Measurements from ENCODE around the gene TNFRSF6B.
"Not testable (repeated sequence)": the region's sequence is repeated elsewhere in the genome, so short reads cannot be mapped to it uniquely, and the experiment has no call there.

The TNFRSF6B gene

GRCh38 chr20:63708301-63709148 is 12.1 kb downstream of the TNFRSF6B start:
- TF ChIP-seq ZFX (IDR thresholded peaks at IDR 0.05; ENCODE audit: borderline replicate concordance) (no peak), CTCF (IDR thresholded peaks at IDR 0.05) (no peak)
- peak overlapping the region; percentile 88 for H3K27ac ChIP-seq

- H3K27ac ChIP-seq, result no peak overlapping the region
- TF ChIP-seq ZFX (IDR thresholded peaks at IDR 0.05; ENCODE audit: borderline replicate concordance) (no peak), CTCF (IDR thresholded peaks at IDR 0.05) (no peak)
Measured at GRCh38 chr20:63709149-63709527, 12.7 kb downstream of the TNFRSF6B start.

- no peak overlapping the region for H3K27ac ChIP-seq
- TF ChIP-seq CTCF (IDR thresholded peaks at IDR 0.05), result no peak
- TF ChIP-seq ZFX (IDR thresholded peaks at IDR 0.05; ENCODE audit: borderline replicate concordance), result no peak
Measured at GRCh38 chr20:63711085-63711645, 14.7 kb downstream of the TNFRSF6B start.

GRCh38 chr20:63712191-63712590 is 15.7 kb downstream of the TNFRSF6B start:
- H3K27ac ChIP-seq, result no peak overlapping the region
- TF ChIP-seq ZFX (IDR thresholded peaks at IDR 0.05; ENCODE audit: borderline replicate concordance) (no peak), CTCF (IDR thresholded peaks at IDR 0.05) (no peak)

- TF ChIP-seq CTCF (IDR thresholded peaks at IDR 0.05) (no peak), ZFX (IDR thresholded peaks at IDR 0.05; ENCODE audit: borderline replicate concordance) (no peak)
- H3K27ac ChIP-seq, result no peak overlapping the region
Measured at GRCh38 chr20:63714858-63715257, 18.4 kb downstream of the TNFRSF6B start.

- H3K27ac ChIP-seq, result no peak overlapping the region
- TF ChIP-seq ZFX (IDR thresholded peaks at IDR 0.05; ENCODE audit: borderline replicate concordance) (no peak), CTCF (IDR thresholded peaks at IDR 0.05) (no peak)
Measured at GRCh38 chr20:63718996-63719395, 22.5 kb downstream of the TNFRSF6B start.

GRCh38 chr20:63722967-63723622 is 26.6 kb downstream of the TNFRSF6B start:
- H3K27ac ChIP-seq, result not testable (repeated sequence)

- H3K27ac ChIP-seq, result not testable (repeated sequence)
Measured at GRCh38 chr20:63730189-63730733, 33.8 kb downstream of the TNFRSF6B start.

Measured in 22Rv1 (cell line).